Keratinocyte (primary cell): ENCODE measurements around the gene CRTC1. TPM values are rescaled to one million over a fixed set of nuclear protein-coding genes. Genes with fewer than 3 reads are reported as not detected.

Source experiments
- DNase-seq: peaks from one replicate; pipeline ENCODE4 v3.0.0-alpha.2; 2011; ENCODE audit warnings: low read depth, missing footprints, low spot score
- FAIRE-seq: peaks from 2 replicates; lab custom pipeline; 2011; peaks lifted over from hg19 to GRCh38; lab: Jason Lieb, UNC
- H2AFZ ChIP-seq: 2 replicates; pipeline ENCODE4 v1.6.0; 2012; ENCODE audit warnings: low read length, control low read depth, inconsistent platforms; ENCODE audit not compliant: control insufficient read depth
- H3K27ac ChIP-seq: 2 replicates; pipeline ENCODE4 v1.5.1; 2011; ENCODE audit warnings: low read length; ENCODE audit not compliant: control insufficient read depth, insufficient read depth
- H3K27me3 ChIP-seq: 3 replicates; pipeline ENCODE4 v1.6.0; 2011; ENCODE audit warnings: low read length; ENCODE audit not compliant: control insufficient read depth, insufficient read depth; ENCODE audit errors: extremely low read depth
- H3K36me3 ChIP-seq, 2 experiments: 2 replicates in 1 of 2; 3 replicates in 1 of 2; pipeline ENCODE4 v1.5.1; 2011; ENCODE audit warnings: low read length in 2 of 2, mild to moderate bottlenecking in 1 of 2; ENCODE audit not compliant: control insufficient read depth in 2 of 2, insufficient read depth in 2 of 2; ENCODE audit errors: extremely low read depth in 1 of 2
- H3K4me1 ChIP-seq: 3 replicates; pipeline ENCODE4 v1.5.1; 2011; ENCODE audit warnings: low read length; ENCODE audit not compliant: control insufficient read depth, insufficient read depth; ENCODE audit errors: extremely low read depth
- H3K4me2 ChIP-seq: 3 replicates; pipeline ENCODE4 v1.6.0; 2011; ENCODE audit warnings: low read depth, low read length; ENCODE audit not compliant: control insufficient read depth, insufficient read depth; ENCODE audit errors: extremely low read depth
- H3K4me3 ChIP-seq, 3 experiments: fragments of 200-600 bp in 1 of 3; sonication (generic) in 1 of 3; 2 replicates in 2 of 3; 3 replicates in 1 of 3; pipeline ENCODE4 v1.5.1; 2011 to 2016; ENCODE audit warnings: low read length in 3 of 3, mild to moderate bottlenecking in 3 of 3, control low read depth in 2 of 3, inconsistent platforms in 1 of 3, low read depth in 1 of 3, mixed read lengths in 1 of 3, mixed run types in 1 of 3, moderate library complexity in 1 of 3; ENCODE audit not compliant: control insufficient read depth in 2 of 3, insufficient read depth in 2 of 3; ENCODE audit errors: extremely low read depth in 1 of 3
- H3K79me2 ChIP-seq: 2 replicates; pipeline ENCODE4 v1.6.0; 2012; ENCODE audit warnings: low read length; ENCODE audit not compliant: control insufficient read depth, insufficient read depth
- H3K9ac ChIP-seq: 3 replicates; pipeline ENCODE4 v1.6.0; 2011; ENCODE audit warnings: low read length; ENCODE audit not compliant: control insufficient read depth, insufficient read depth; ENCODE audit errors: extremely low read depth
- H3K9me1 ChIP-seq: 3 replicates; pipeline ENCODE4 v1.6.0; 2011; ENCODE audit warnings: low read length; ENCODE audit not compliant: control insufficient read depth, insufficient read depth; ENCODE audit errors: extremely low read depth
- H3K9me3 ChIP-seq: 2 replicates; pipeline ENCODE4 v1.5.1; 2012; ENCODE audit warnings: low read depth, low read length; ENCODE audit not compliant: control insufficient read depth
- H4K20me1 ChIP-seq: 3 replicates; pipeline ENCODE4 v1.6.0; 2011; ENCODE audit warnings: low read length; ENCODE audit not compliant: control insufficient read depth, insufficient read depth; ENCODE audit errors: extremely low read depth
- EZH2 ChIP-seq: IDR thresholded peaks from one replicate; pipeline ENCODE4 v1.6.1; 2012; ENCODE audit warnings: inconsistent platforms, mild to moderate bottlenecking, low read length, moderate library complexity
- dilution Hi-C: fragments of 300-500 bp; cut with MboI; formaldehyde crosslinking; loops from one replicate; pipeline ENCODE4 v1.7.0; 2020; ENCODE audit warnings: low sequenced_read_pairs; ENCODE audit not compliant: extremely low pct_ligation_motif_present
- polyA plus RNA-seq, 5 experiments: library from polyadenylated mRNA; depleted of rRNA in 3 of 5; stranded (reverse) in 3 of 5; stranded (forward) in 1 of 5; unstranded in 1 of 5; fragments of >200 nt; gene quantifications; 1 replicate in 1 of 5; 2 replicates in 3 of 5; 3 replicates in 1 of 5; pipeline versions ENCODE4 v1.2.1 to v1.2.3, GENCODE V29; 2011 to 2012; ENCODE audit warnings: missing spikeins in 2 of 5, low read depth in 1 of 5, low replicate concordance in 1 of 5
- TF ChIP-seq, protein P1 (sequence below), 3 experiments: IDR thresholded peaks in 1 of 3; conservative IDR thresholded peaks in 1 of 3; optimal IDR thresholded peaks in 1 of 3; 2 replicates in 2 of 3; 3 replicates in 1 of 3; pipeline versions ENCODE3 to v1.5.1; 2011; ENCODE audit warnings: low read length in 3 of 3, mild to moderate bottlenecking in 3 of 3, moderate library complexity in 2 of 3, control low read depth in 1 of 3, inconsistent platforms in 1 of 3; ENCODE audit not compliant: insufficient read depth in 2 of 3; ENCODE audit errors: extremely low read depth in 1 of 3

The CRTC1 gene
- polyA plus RNA-seq, 1 donor (not counting 4 experiments of a cell fraction or from before 2014, with no cell fraction given), result 0.54 TPM

DNA sequence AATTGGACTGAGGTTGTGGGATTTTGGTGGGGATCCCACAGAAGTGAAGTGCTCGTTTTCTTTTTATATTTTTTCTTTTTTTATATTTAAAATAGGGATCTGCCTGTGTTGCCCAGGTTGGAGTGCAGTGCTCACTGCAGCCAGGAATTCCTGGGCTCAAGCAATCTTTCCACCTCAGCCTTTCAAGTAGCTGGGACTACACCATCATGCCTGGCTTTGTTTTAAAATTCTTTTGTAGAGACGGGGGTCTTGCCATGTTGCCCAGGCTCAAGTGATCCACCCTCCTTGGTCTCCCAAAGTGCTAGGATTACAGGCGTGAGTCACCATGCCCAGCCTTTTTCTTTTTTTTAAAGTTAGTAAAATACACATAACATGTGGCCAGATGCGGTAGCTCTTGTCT lies 20.6 kb downstream of the CRTC1 start:
- Histone ChIP-seq H2AFZ (no peak overlapping the region), H3K27ac (no peak overlapping the region), H3K27me3 (no peaks in the 10 kb centered on the region), H3K36me3 (no peaks in the 10 kb centered on the region), H3K79me2 (no peaks in the 10 kb centered on the region), H3K4me2 (no peak overlapping the region), H3K4me1 (peaks cover 10% of the 10 kb centered on the region), H3K9me3 (no peaks in the 10 kb centered on the region), H3K9me1 (no peaks in the 10 kb centered on the region), H3K9ac (no peak overlapping the region), H4K20me1 (peaks cover 3% of the 10 kb centered on the region), H3K4me3 (no peak overlapping the region)
- no peak for TF ChIP-seq EZH2
- dilution Hi-C loops, result no loop called here
- FAIRE-seq (no peak), DNase-seq (no peak)

DNA sequence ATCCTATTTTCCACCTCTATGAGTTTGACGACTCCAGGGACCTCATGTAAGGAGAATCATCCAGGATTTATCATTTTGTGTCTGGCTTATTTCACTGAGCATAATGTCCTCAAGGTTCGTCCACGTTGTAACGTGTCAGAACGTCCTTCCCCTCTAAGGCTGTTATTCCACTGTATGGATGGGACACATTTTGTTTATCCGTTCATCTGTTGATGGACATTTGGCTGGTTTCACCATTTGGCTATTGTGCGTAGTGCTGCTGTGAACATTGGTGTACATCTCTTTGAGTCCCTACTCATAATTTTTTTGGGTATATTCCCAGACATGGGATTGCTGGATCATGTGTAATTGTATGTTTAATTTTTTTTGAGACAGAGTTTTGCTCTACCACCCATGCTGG lies 21.5 kb downstream of the CRTC1 start:
- no peak overlapping the region for H3K9ac ChIP-seq
- no peak for FAIRE-seq
- no peak for DNase-seq
- H3K36me3 ChIP-seq, result no peaks in the 10 kb centered on the region
- no peak overlapping the region for H3K4me2 ChIP-seq
- no peaks in the 10 kb centered on the region for H3K27me3 ChIP-seq
- H3K4me3 ChIP-seq, result no peak overlapping the region
- peaks cover 10% of the 10 kb centered on the region for H3K4me1 ChIP-seq
- TF ChIP-seq EZH2, result no peak
- TF ChIP-seq, protein P1, sequence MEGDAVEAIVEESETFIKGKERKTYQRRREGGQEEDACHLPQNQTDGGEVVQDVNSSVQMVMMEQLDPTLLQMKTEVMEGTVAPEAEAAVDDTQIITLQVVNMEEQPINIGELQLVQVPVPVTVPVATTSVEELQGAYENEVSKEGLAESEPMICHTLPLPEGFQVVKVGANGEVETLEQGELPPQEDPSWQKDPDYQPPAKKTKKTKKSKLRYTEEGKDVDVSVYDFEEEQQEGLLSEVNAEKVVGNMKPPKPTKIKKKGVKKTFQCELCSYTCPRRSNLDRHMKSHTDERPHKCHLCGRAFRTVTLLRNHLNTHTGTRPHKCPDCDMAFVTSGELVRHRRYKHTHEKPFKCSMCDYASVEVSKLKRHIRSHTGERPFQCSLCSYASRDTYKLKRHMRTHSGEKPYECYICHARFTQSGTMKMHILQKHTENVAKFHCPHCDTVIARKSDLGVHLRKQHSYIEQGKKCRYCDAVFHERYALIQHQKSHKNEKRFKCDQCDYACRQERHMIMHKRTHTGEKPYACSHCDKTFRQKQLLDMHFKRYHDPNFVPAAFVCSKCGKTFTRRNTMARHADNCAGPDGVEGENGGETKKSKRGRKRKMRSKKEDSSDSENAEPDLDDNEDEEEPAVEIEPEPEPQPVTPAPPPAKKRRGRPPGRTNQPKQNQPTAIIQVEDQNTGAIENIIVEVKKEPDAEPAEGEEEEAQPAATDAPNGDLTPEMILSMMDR (optimal IDR thresholded peaks at IDR 0.05 in 1 of 3, IDR thresholded peaks at IDR 0.05 in 1 of 3, conservative IDR thresholded peaks at IDR 0.05 in 1 of 3; ENCODE audit: extremely low read depth in 1 of 3, insufficient read depth in 2 of 3, low read length in 3 of 3), result no peak
- H2AFZ ChIP-seq, result no peak overlapping the region
- no peaks in the 10 kb centered on the region for H3K9me1 ChIP-seq
- no peaks in the 10 kb centered on the region for H3K79me2 ChIP-seq
- no peak overlapping the region for H3K27ac ChIP-seq
- peaks cover 3% of the 10 kb centered on the region for H4K20me1 ChIP-seq
- dilution Hi-C loops, result no loop called here
- H3K9me3 ChIP-seq, result no peaks in the 10 kb centered on the region
